GM23338 (cell line): ENCODE measurements around the gene HMGCS2.

Experiments used
- EZH2 ChIP-seq: fragments of 200-600 bp; sonication (generic); IDR thresholded peaks from one replicate; pipeline ENCODE4 v1.8.0; 2017; ENCODE audit warnings: antibody characterized with exemption, mild to moderate bottlenecking, low read depth; ENCODE audit not compliant: unreplicated experiment
- TF ChIP-seq, protein P1 (sequence below), 2 experiments: fragments of 200-600 bp in 1 of 2; sonication (generic) in 1 of 2; conservative IDR thresholded peaks; 2 replicates each; pipeline versions ENCODE4 v1.5.1 to v1.6.1; 2016 to 2017; ENCODE audit warnings: antibody characterized with exemption in 2 of 2, low read depth in 2 of 2, mild to moderate bottlenecking in 2 of 2, moderate library complexity in 1 of 2

DNA sequence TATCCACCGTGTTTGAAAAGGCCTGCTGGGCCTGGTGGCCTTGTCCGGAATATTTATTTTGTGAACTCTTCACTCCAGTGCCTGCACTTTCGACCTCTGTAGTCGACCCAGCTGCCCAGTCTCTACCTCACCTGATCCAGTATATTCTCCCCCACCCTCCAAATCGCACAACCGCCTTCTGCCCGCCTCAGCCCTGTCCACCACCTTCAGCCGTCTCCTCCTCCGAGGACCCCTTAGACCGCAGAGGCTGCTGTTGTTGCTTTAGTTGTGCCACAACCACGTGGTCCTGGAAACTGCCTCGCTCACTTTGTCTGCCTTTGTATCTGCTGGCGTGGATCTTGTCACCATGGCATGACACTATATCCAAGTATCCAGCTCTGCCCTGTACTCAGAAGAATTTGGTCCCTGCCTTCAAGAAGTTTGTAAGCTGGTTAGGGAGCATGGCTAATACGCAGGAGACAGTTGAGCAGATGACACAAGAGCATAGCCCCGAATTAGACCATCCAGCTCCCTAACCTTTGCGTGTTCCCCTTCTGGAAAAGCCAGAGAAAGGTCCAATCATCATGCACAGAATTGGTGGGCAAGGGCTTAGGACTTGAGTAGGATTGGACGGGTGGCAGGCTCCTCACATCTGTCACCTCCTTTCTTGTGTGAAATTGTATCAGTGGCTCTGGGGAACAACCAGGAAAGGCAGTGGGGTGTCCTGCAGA is 55.5 kb downstream of the HMGCS2 start:
- TF ChIP-seq EZH2: no peak
- TF ChIP-seq, protein P1, sequence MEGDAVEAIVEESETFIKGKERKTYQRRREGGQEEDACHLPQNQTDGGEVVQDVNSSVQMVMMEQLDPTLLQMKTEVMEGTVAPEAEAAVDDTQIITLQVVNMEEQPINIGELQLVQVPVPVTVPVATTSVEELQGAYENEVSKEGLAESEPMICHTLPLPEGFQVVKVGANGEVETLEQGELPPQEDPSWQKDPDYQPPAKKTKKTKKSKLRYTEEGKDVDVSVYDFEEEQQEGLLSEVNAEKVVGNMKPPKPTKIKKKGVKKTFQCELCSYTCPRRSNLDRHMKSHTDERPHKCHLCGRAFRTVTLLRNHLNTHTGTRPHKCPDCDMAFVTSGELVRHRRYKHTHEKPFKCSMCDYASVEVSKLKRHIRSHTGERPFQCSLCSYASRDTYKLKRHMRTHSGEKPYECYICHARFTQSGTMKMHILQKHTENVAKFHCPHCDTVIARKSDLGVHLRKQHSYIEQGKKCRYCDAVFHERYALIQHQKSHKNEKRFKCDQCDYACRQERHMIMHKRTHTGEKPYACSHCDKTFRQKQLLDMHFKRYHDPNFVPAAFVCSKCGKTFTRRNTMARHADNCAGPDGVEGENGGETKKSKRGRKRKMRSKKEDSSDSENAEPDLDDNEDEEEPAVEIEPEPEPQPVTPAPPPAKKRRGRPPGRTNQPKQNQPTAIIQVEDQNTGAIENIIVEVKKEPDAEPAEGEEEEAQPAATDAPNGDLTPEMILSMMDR (conservative IDR thresholded peaks at IDR 0.05; ENCODE audit: low read depth in 2 of 2): no peak
